K562 (cell line): Measurements from ENCODE around the gene FOSL2. TPM values are rescaled to one million over a fixed set of nuclear protein-coding genes. Genes with fewer than 3 reads are reported as not detected.

Source experiments
- ATAC-seq: fragments of 200-7000 bp; cut with Tn5 transposase; 3 replicates; pipeline ENCODE4 v1.9.1; 2020; ENCODE audit warnings: moderate library complexity
- BruUV-seq: library from RNA; stranded (reverse); fragments of 400-500 nt; replicated peaks from 2 replicates; lab custom pipeline; 2021; lab: Mats Ljungman, UMichigan
- CTCF ChIA-PET: fragments of 300-600 bp; formaldehyde crosslinking; extraction: SDS; loops from one replicate; lab custom pipeline; 2021; ENCODE audit warnings: low intra/inter-chr PET ratio; lab: Yijun Ruan, JAX
- POLR2A ChIA-PET: fragments of 300-600, 350-650 bp; sonication (Branson Sonifier 250); formaldehyde crosslinking; extraction: SDS; loops from one replicate; lab custom pipeline; 2021; ENCODE audit warnings: antibody characterized with exemption, inconsistent platforms; lab: Yijun Ruan, JAX
- DNase-seq, 4 experiments: peaks; one replicate each; pipeline versions ENCODE4 v3.0.0 to v3.0.0-alpha.2; 2011 to 2018; ENCODE audit warnings: low spot score in 3 of 4, mixed read lengths in 3 of 4; ENCODE audit errors: extremely low read depth in 1 of 4
- FAIRE-seq: peaks from 2 replicates; lab custom pipeline; 2011; peaks lifted over from hg19 to GRCh38; lab: Jason Lieb, UNC
- H2AFZ ChIP-seq: 2 replicates; pipeline ENCODE4 v1.6.0; 2011; ENCODE audit warnings: low read depth, low read length, control low read depth, inconsistent platforms
- H3K27ac ChIP-seq: fragments of 200-600 bp; 3 replicates; pipeline ENCODE4 v1.8.0; 2011; ENCODE audit warnings: low read depth, mild to moderate bottlenecking, control low read depth, inconsistent platforms, low read length, moderate library complexity, mixed read lengths; ENCODE audit errors: extremely low read depth
- H3K27me3 ChIP-seq, 2 experiments: fragments of 300-600 bp in 1 of 2; 2 replicates in 1 of 2; 3 replicates in 1 of 2; pipeline versions ENCODE4 v1.6.0 to v1.8.0; 2011; ENCODE audit warnings: inconsistent platforms in 2 of 2, low read length in 2 of 2, mild to moderate bottlenecking in 1 of 2, mixed read lengths in 1 of 2, moderate library complexity in 1 of 2; ENCODE audit not compliant: control insufficient read depth in 2 of 2, insufficient read depth in 2 of 2
- H3K36me3 ChIP-seq: fragments of 300-600 bp; 3 replicates; pipeline ENCODE4 v1.8.0; 2011; ENCODE audit warnings: mild to moderate bottlenecking, low read length, inconsistent platforms; ENCODE audit not compliant: control insufficient read depth, insufficient read depth
- H3K4me1 ChIP-seq, 2 experiments: fragments of 200-600 bp in 1 of 2; replicated peaks in 1 of 2; 2 replicates in 1 of 2; 3 replicates in 1 of 2; pipeline versions ENCODE4 v1.5.1 to v1.8.0; 2011; ENCODE audit warnings: inconsistent platforms in 2 of 2, low read length in 2 of 2, mild to moderate bottlenecking in 1 of 2, mixed read lengths in 1 of 2, moderate library complexity in 1 of 2; ENCODE audit not compliant: control insufficient read depth in 2 of 2, insufficient read depth in 2 of 2
- H3K4me2 ChIP-seq: 2 replicates; pipeline ENCODE4 v1.6.1; 2011; ENCODE audit warnings: low read length, control low read depth, inconsistent platforms, mixed read lengths; ENCODE audit not compliant: insufficient read depth
- H3K4me3 ChIP-seq: fragments of 200-600 bp; sonication (generic), shearing (Covaris generic); 2 replicates; pipeline ENCODE4 v1.5.1; 2016; ENCODE audit warnings: control low read depth, inconsistent platforms
- H3K79me2 ChIP-seq: fragments of 200-600 bp; 3 replicates; pipeline ENCODE4 v1.8.0; 2011; ENCODE audit warnings: low read length, inconsistent platforms; ENCODE audit not compliant: control insufficient read depth, insufficient read depth
- H3K9ac ChIP-seq, 2 experiments: 2 replicates each; pipeline versions ENCODE4 v1.6.0 to v1.6.1; 2011; ENCODE audit warnings: low read depth in 2 of 2, low read length in 2 of 2, control low read depth in 1 of 2, inconsistent platforms in 1 of 2, mild to moderate bottlenecking in 1 of 2, mixed read lengths in 1 of 2; ENCODE audit not compliant: insufficient read depth in 1 of 2
- H3K9me1 ChIP-seq: one replicate; pipeline ENCODE4 v1.6.0; 2011; ENCODE audit warnings: inconsistent platforms, mild to moderate bottlenecking, low read length, moderate library complexity; ENCODE audit not compliant: control insufficient read depth, insufficient read depth
- H3K9me3 ChIP-seq: replicated peaks from 2 replicates; pipeline ENCODE4 v1.5.1; 2011; ENCODE audit warnings: low read depth, low read length, inconsistent platforms; ENCODE audit not compliant: control insufficient read depth, insufficient read depth
- H4K20me1 ChIP-seq: replicated peaks from 2 replicates; pipeline ENCODE4 v1.6.1; 2011; ENCODE audit warnings: low read length, inconsistent platforms, mixed read lengths; ENCODE audit not compliant: control insufficient read depth, insufficient read depth
- NFE2L1 ChIP-seq: fragments of 450-650 bp; IDR thresholded peaks from 2 replicates; pipeline ENCODE4 v1.6.1; 2016; ENCODE audit warnings: missing genetic modification characterization, low read depth, mild to moderate bottlenecking, missing compliant biosample characterization, moderate library complexity, borderline replicate concordance
- SAFB2 ChIP-seq: fragments of 200-400 bp; formaldehyde crosslinking; IDR thresholded peaks from 2 replicates; pipeline ENCODE4 v1.6.1; 2018; ENCODE audit warnings: borderline replicate concordance, low read length, low read depth, moderate library complexity; ENCODE audit not compliant: severe bottlenecking
- SNIP1 ChIP-seq: fragments of 450-650 bp; IDR thresholded peaks from 2 replicates; pipeline ENCODE4 v1.7.1; 2017; ENCODE audit warnings: low read depth, mild to moderate bottlenecking
- TSC22D4 ChIP-seq: fragments of 450-650 bp; IDR thresholded peaks from 2 replicates; pipeline ENCODE4 v1.6.1; 2016; ENCODE audit warnings: missing genetic modification characterization, missing biosample characterization, control low read depth
- ZC3H4 ChIP-seq: sonication (generic); formaldehyde crosslinking; IDR thresholded peaks from 2 replicates; pipeline ENCODE4 v1.9.0; 2021; ENCODE audit warnings: missing genetic modification reagents, borderline replicate concordance
- WGBS: fragments of 100-300 bp; shearing (Covaris generic); methylation state at CpG from one replicate; pipeline ENCODE4 v1.1.6; 2016; ENCODE audit warnings: low coverage, mixed read lengths; ENCODE audit not compliant: insufficient coverage; ENCODE audit errors: missing lambda C conversion rate; 5-methylcytosine and 5-hydroxymethylcytosine counted together
- in situ Hi-C: fragments of 300-500 bp; cut with MboI; formaldehyde crosslinking; loops from 4 replicates; pipeline ENCODE4 v1.15.0; 2018; ENCODE audit warnings: inconsistent platforms, mixed read lengths
- intact Hi-C: fragments of 100-400 bp; cut with micrococcal nuclease; formaldehyde crosslinking; loops from 2 replicates; pipeline ENCODE4 v1.14.2; 2022
- polyA plus RNA-seq, 8 experiments: library from polyadenylated mRNA; depleted of rRNA in 4 of 8; stranded (reverse) in 5 of 8; unstranded in 3 of 8; fragments of >200 nt; fragmentation: Nextera tagmentation in 2 of 8; fragmentation: Illumina TruSeq in 1 of 8; extraction: Ambion mirVana in 2 of 8; extraction: Trizol in 1 of 8; gene quantifications; 2 replicates each; pipeline versions ENCODE4 v1.2.1 to v1.2.3, GENCODE V29; 2011 to 2014; ENCODE audit warnings: inconsistent platforms in 1 of 8, missing spikeins in 1 of 8
- total RNA-seq, 7 experiments: library from RNA; depleted of rRNA in 6 of 7; stranded (reverse); fragments of >200 nt in 6 of 7; fragmentation: Illumina TruSeq in 2 of 7; extraction: Trizol in 2 of 7; gene quantifications; 2 replicates each; pipeline versions ENCODE4 v1.2.1 to v1.2.3, GENCODE V29; 2011 to 2021; ENCODE audit warnings: low replicate concordance in 1 of 7
- TF ChIP-seq, protein P1 (sequence below): fragments of 450-650 bp; IDR thresholded peaks from 2 replicates; pipeline ENCODE4 v1.6.1; 2017; ENCODE audit warnings: antibody characterized with exemption, mild to moderate bottlenecking

Gene FOSL2
- total and polyA plus RNA-seq, 9 of the 15 experiments (the other 6 are each of a cell fraction or from before 2014, with no cell fraction given), result 0.04 to 2.9 (median 0.80) TPM

DNA sequence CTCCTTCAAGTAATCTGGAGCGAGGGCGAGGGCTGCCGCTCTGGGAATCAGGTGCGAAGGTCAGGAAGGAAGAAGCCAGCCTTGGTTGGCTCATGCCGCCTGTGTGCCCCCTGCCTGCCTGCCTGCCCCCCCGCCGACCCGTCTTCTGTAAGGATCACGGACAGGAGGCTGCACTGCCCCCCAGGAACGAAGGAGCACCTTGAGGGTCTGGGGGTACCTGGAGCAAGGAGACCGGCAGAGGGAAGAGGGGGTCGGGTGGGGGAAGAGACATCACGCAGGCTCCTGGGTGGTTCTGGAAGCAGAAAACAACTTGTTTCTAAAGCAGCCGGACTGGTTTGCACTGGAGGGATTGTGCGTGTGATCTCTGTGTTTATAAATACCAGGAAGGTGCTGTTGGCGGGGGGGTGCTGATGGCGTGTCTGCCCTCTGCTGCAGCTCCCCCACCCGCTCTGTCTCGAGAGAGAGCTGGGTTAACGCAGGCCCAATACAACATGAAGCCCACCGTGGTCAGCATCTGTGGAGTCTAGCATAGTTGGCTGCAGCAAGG is 1.7 kb downstream of the FOSL2 start:
- no peak overlapping the region for H3K9ac ChIP-seq
- H3K27me3 ChIP-seq, result peaks cover 4 to 29% of the 10 kb centered on the region in 2 experiments; a peak in 4 of 5 replicates
- no peaks in the 10 kb centered on the region for H4K20me1 ChIP-seq
- H3K9me1 ChIP-seq, result no peaks in the 10 kb centered on the region
- H3K27ac ChIP-seq, result no peak overlapping the region
- ChIA-PET CTCF (no interaction called here), POLR2A (no interaction called here)
- H3K4me3 ChIP-seq, result no peak overlapping the region
- TF ChIP-seq ZC3H4 (CRISPR knock-in tag) (no peak), TSC22D4 (tag) (no peak), SAFB2 (no peak), SNIP1 (no peak), NFE2L1 (no peak)
- TF ChIP-seq, protein P1, sequence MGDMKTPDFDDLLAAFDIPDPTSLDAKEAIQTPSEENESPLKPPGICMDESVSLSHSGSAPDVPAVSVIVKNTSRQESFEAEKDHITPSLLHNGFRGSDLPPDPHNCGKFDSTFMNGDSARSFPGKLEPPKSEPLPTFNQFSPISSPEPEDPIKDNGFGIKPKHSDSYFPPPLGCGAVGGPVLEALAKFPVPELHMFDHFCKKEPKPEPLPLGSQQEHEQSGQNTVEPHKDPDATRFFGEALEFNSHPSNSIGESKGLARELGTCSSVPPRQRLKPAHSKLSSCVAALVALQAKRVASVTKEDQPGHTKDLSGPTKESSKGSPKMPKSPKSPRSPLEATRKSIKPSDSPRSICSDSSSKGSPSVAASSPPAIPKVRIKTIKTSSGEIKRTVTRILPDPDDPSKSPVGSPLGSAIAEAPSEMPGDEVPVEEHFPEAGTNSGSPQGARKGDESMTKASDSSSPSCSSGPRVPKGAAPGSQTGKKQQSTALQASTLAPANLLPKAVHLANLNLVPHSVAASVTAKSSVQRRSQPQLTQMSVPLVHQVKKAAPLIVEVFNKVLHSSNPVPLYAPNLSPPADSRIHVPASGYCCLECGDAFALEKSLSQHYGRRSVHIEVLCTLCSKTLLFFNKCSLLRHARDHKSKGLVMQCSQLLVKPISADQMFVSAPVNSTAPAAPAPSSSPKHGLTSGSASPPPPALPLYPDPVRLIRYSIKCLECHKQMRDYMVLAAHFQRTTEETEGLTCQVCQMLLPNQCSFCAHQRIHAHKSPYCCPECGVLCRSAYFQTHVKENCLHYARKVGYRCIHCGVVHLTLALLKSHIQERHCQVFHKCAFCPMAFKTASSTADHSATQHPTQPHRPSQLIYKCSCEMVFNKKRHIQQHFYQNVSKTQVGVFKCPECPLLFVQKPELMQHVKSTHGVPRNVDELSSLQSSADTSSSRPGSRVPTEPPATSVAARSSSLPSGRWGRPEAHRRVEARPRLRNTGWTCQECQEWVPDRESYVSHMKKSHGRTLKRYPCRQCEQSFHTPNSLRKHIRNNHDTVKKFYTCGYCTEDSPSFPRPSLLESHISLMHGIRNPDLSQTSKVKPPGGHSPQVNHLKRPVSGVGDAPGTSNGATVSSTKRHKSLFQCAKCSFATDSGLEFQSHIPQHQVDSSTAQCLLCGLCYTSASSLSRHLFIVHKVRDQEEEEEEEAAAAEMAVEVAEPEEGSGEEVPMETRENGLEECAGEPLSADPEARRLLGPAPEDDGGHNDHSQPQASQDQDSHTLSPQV, result no peak
- no peak overlapping the region for H2AFZ ChIP-seq
- DNase-seq (no peak), ATAC-seq (no peak), FAIRE-seq (no peak)
- no peaks in the 10 kb centered on the region for H3K79me2 ChIP-seq
- WGBS, result 50% methylated on average over 13 of the region's 21 CpGs
- in situ Hi-C loops, result no loop called here
- H3K36me3 ChIP-seq, result no peaks in the 10 kb centered on the region
- H3K4me1 ChIP-seq, result peaks cover 9 to 36% of the 10 kb centered on the region in 2 experiments; a peak in 4 of 5 replicates
- H3K4me2 ChIP-seq, result no peak overlapping the region
- H3K9me3 ChIP-seq, result no peaks in the 10 kb centered on the region
- intact Hi-C loops, result loop anchor here (5.0 to 10.0 kb wide), 3 partner anchors 127 to 670 kb away; partner anchors contain the start of genes BABAM2 and RBKS
- no TSS peak for BruUV-seq
